IPS DF 6.9 (cell line): ENCODE measurements around the gene MYMX.
A peak's percentile ranks its signal among the peaks of the same experiment; 100 is the strongest.

Experiments used
- DNase-seq: peaks from one replicate; pipeline ENCODE4 v3.0.0-alpha.2; 2013; ENCODE audit warnings: low read depth, low spot score
- H3K27ac ChIP-seq: one replicate; pipeline ENCODE4 v1.5.1; 2013; ENCODE audit warnings: low read length, control low read depth
- H3K27me3 ChIP-seq: 2 replicates; pipeline ENCODE4 v1.6.1; 2013; ENCODE audit warnings: mild to moderate bottlenecking, low read length; ENCODE audit not compliant: control insufficient read depth, insufficient read depth
- H3K36me3 ChIP-seq: 2 replicates; pipeline ENCODE4 v1.6.1; 2013; ENCODE audit warnings: low read length; ENCODE audit not compliant: control insufficient read depth, insufficient read depth
- H3K4me1 ChIP-seq: 2 replicates; pipeline ENCODE4 v1.6.1; 2013; ENCODE audit warnings: low read length; ENCODE audit not compliant: control insufficient read depth, insufficient read depth
- H3K4me3 ChIP-seq: 2 replicates; pipeline ENCODE4 v1.5.1; 2013; ENCODE audit warnings: mild to moderate bottlenecking, low read length
- H3K9me3 ChIP-seq: 2 replicates; pipeline ENCODE4 v1.6.1; 2013; ENCODE audit warnings: low read length, inconsistent platforms; ENCODE audit not compliant: control insufficient read depth, insufficient read depth
- WGBS: extraction: QIAGEN DNeasy Blood & Tissue Kit; methylation state at CpG from one replicate; pipeline ENCODE4 v1.1.7; 2013; ENCODE audit warnings: mixed read lengths, missing lambda C conversion rate; ENCODE audit not compliant: insufficient read length, insufficient coverage; 5-methylcytosine and 5-hydroxymethylcytosine counted together

Gene MYMX

DNA sequence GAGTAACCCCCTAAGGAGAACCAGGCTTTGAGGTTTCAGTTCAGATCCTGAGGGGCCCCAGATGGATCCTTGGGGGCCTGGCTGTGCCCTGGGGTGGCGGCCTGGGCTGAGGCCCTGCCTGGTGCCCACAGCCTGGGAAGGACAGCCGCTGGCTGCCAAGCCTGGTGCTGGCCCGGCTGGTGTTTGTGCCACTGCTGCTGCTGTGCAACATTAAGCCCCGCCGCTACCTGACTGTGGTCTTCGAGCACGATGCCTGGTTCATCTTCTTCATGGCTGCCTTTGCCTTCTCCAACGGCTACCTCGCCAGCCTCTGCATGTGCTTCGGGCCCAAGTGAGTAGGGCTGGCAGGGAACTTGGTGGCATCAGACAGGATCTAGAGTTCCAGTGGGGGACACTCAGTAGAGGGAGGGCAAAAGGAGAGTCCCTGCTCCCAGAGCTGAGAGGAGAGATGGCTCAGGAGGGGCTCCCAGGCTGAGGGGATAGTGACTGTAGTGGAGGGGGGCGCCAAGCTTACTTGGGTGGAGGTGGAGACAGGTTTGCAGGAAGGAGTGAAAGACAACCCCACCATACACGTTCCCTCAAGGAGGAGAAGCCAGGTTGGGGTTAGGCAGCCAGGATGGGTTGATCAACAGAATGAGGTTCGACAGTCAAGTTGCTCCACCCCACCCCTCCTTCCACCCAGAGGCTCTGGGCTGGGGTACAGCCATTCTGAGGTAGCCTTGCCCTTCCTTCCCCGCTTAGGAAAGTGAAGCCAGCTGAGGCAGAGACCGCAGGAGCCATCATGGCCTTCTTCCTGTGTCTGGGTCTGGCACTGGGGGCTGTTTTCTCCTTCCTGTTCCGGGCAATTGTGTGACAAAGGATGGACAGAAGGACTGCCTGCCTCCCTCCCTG, 16.2 kb downstream of the MYMX start:
- H3K27ac ChIP-seq, result no peak overlapping the region
- H3K27me3 ChIP-seq, result no peaks in the 10 kb centered on the region
- H3K4me3 ChIP-seq, result no peak overlapping the region
- DNase-seq, result no peak
- H3K4me1 ChIP-seq, result peaks cover 9% of the 10 kb centered on the region
- H3K9me3 ChIP-seq, result no peaks in the 10 kb centered on the region
- WGBS, result no CpG with 5 or more reads among the region's 16 CpGs
- peaks cover 39% of the 10 kb centered on the region for H3K36me3 ChIP-seq

GRCh38 chr6:44233567-44234100, 16.9 kb downstream of the MYMX start:
- H3K4me1 ChIP-seq, result peaks cover 9% of the 10 kb centered on the region
- peaks cover 39% of the 10 kb centered on the region for H3K36me3 ChIP-seq
- no peak overlapping the region for H3K4me3 ChIP-seq
- no peaks in the 10 kb centered on the region for H3K27me3 ChIP-seq
- H3K27ac ChIP-seq, result no peak overlapping the region
- no peak for DNase-seq
- no peaks in the 10 kb centered on the region for H3K9me3 ChIP-seq
- WGBS, result no CpG with 5 or more reads among the region's 14 CpGs

DNA sequence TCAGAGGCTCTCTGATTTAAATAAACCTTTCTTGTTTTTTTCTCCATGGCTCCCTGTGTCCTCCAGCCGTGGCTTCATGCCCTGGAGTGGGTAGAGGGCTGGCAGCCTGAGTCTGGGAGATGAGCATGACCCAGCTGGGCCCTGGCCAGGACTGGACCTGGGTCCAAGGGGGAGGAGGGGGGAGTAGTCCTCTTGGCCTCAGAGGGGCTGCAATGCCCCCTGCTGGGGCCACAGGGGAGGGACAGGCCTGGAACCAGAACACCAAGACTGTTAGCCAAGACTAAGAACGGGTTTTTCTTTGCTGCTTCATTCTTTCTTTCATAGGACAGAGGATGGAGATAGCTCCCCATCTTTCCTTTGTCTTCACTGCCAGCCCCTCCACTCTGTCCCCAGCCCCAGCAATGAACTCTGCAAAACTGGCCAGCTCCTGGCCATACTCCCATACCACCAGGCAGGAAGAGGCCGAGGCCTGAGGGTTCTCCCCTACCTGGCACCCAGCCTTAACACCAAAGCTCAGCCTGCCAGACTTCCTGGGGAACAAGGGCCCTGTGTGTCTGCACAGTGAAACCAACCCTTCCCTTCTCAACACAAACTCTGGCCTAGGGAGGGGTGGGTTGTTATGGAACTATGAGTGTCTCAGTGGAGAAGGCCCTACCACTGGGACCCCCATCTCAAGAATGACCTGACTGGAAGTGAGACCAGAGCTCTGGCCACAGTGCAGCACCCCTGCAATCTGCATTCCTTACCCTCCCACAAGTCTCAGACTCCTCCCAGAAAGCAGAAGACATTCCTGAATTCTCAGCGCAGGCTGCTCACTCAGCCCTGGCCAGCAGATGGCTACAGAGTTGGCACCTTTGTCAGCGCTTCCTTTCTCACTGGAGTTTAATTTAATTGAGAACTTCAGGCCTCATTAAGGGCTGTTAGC, 17.6 kb downstream of the MYMX start:
- Histone ChIP-seq H3K27me3 (no peaks in the 10 kb centered on the region), H3K27ac (no peak overlapping the region), H3K4me1 (peaks cover 9% of the 10 kb centered on the region), H3K4me3 (no peak overlapping the region), H3K36me3 (peaks cover 35% of the 10 kb centered on the region), H3K9me3 (no peaks in the 10 kb centered on the region)
- no peak for DNase-seq
- no CpG with 5 or more reads among the region's 5 CpGs for WGBS

DNA sequence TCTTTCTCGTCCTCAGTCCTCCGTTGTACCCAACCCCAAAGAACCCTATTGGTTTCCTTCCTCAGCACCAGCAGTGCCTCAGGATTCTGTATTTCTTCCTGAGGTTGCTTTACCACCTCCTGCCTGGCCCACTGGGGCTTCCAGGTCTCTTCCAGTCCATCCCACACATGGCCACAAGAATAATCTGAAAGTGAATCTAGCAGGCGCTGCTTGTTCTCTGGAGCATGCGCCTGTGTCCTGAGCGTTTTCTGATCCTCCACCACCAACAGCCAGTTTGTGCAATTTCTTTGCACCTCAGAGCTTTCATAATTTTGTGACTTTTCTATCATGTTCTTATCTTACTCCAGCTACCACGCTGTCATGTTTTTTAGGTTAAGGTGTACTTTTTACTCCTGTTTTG, 18.5 kb downstream of the MYMX start:
- Histone ChIP-seq H3K4me3 (no peak overlapping the region), H3K36me3 (peaks cover 26% of the 10 kb centered on the region), H3K4me1 (peaks cover 9% of the 10 kb centered on the region), H3K27me3 (no peaks in the 10 kb centered on the region), H3K9me3 (no peaks in the 10 kb centered on the region), H3K27ac (no peak overlapping the region)
- no CpG with 5 or more reads among the region's 6 CpGs for WGBS
- DNase-seq, result no peak

- H3K36me3 ChIP-seq, result peaks cover 20% of the 10 kb centered on the region
- no peaks in the 10 kb centered on the region for H3K27me3 ChIP-seq
- H3K9me3 ChIP-seq, result no peaks in the 10 kb centered on the region
- no peak for DNase-seq
- H3K27ac ChIP-seq, result no peak overlapping the region
- no CpG with 5 or more reads among the region's 6 CpGs for WGBS
- peaks cover 9% of the 10 kb centered on the region for H3K4me1 ChIP-seq
- H3K4me3 ChIP-seq, result no peak overlapping the region
Observed at GRCh38 chr6:44235891-44236516, 19.3 kb downstream of the MYMX start.

DNA sequence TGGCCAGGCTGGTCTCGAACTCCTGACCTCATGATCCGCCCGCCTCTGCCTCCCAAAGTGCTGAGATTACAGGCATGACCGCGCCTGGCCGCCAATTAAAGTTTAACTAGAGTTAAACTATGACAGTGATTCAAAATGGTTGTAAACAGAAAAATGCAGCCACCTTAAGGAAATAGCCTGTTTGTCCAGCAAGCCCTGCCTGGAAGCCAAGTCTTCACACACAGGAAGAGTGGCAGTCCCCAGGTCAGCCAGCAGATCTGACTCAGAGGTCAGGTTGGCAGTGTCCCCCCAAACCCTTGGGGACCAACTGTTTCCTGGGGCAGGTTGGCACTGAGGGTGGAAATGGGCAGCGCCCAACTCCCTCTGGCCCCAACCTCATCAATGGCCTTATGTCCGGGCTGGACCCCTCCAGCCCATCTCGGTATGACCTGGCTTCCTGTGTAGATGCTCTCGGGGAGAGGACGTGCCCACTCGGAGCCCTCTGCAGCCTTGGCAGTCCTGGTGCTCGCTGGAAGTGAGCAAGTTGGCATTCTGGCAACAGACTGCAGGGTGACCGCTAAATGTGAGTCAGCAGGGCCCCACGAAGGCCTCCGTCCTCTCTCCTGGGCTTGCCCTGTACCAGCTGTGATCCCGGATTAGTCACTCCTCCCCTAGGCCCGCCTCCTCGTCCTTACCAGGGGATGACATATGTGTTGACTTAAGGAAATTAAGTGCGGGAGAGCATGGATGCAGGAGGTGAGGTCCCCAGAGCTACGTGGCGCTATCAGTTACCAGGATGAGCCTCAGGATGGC, 20.5 kb downstream of the MYMX start:
- Histone ChIP-seq H3K27ac (no peak overlapping the region), H3K9me3 (no peaks in the 10 kb centered on the region), H3K4me3 (peak overlapping the region; percentile 43; the same call in 1 of the 2 replicates), H3K27me3 (no peaks in the 10 kb centered on the region), H3K4me1 (peaks cover 9% of the 10 kb centered on the region), H3K36me3 (peaks cover 12% of the 10 kb centered on the region)
- WGBS, result no CpG with 5 or more reads among the region's 22 CpGs
- DNase-seq, result no peak

DNA sequence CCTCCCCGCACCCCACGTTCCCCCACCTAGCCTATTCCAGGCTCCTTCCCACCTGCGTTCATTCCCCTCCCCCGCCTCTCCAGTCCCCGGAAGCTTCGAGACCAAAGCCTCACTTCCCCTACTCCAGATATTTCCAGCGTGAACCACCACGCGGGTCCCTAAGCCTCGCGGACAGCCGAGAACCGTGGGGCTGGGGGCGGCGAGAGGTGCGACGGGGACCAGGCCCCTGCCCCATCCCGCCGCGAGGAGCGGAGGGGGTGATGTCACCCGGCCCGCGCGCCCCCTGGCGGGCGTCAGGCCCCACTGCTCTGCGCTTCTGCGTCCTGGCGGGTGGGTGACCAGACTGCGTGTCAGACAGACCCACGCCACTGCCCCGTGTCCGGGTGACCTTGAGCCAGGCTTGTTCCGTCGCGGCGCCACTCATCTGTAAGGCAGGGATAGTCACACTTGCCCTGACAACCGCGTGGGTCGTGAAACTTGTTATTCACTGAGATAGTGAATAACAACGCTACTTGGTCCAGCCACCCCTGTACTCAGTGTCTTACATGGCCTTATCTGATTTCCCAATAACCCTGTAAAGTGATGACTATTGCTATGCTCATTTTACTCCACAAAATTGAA, 21.2 kb downstream of the MYMX start:
- Histone ChIP-seq H3K9me3 (no peaks in the 10 kb centered on the region), H3K27me3 (no peaks in the 10 kb centered on the region), H3K27ac (no peak overlapping the region), H3K36me3 (peaks cover 7% of the 10 kb centered on the region), H3K4me3 (peak overlapping the region; percentile 43; the same call in 1 of the 2 replicates), H3K4me1 (peaks cover 9% of the 10 kb centered on the region)
- WGBS, result no CpG with 5 or more reads among the region's 42 CpGs
- no peak for DNase-seq

GRCh38 chr6:44238687-44239350, 22.1 kb downstream of the MYMX start:
- no peaks in the 10 kb centered on the region for H3K9me3 ChIP-seq
- H3K4me1 ChIP-seq, result peaks cover 9% of the 10 kb centered on the region
- no peak for DNase-seq
- no peaks in the 10 kb centered on the region for H3K36me3 ChIP-seq
- WGBS, result no CpG with 5 or more reads among the region's 7 CpGs
- no peak overlapping the region for H3K27ac ChIP-seq
- no peaks in the 10 kb centered on the region for H3K27me3 ChIP-seq
- no peak overlapping the region for H3K4me3 ChIP-seq

DNA sequence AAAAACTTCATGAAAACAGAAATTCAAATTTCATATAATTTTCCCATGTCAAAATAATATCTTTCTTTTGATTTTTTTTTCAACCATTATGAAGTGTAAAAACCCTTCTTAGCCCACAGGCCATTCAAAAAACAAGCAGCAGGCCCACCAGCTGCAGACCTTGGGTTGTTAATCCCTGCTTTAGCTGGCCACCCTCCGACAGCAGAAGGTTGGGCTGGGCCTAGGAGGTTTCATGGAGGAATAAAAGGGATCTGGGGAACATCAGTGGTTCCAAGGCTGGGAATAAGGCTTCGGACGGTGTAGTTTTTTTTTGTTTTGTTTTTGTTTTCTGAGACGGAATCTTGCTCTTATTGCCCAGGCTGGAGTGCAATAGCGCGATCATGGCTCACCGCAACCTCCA, 26.6 kb downstream of the MYMX start:
- H3K4me1 ChIP-seq, result no peaks in the 10 kb centered on the region; the same call in 1 of the 2 replicates
- no peak overlapping the region for H3K4me3 ChIP-seq
- H3K9me3 ChIP-seq, result no peaks in the 10 kb centered on the region
- no peak overlapping the region for H3K27ac ChIP-seq
- H3K27me3 ChIP-seq, result no peaks in the 10 kb centered on the region
- no peaks in the 10 kb centered on the region for H3K36me3 ChIP-seq
- DNase-seq, result no peak
- whole genome bisulfite sequencing, result no CpG with 5 or more reads among the region's 7 CpGs
